ENCODE measurements around the gene FANCC. TPM values are rescaled to one million over a fixed set of nuclear protein-coding genes. Genes with fewer than 3 reads are reported as not detected.
"Not testable (repeated sequence)": the region's sequence is repeated elsewhere in the genome, so short reads cannot be mapped to it uniquely, and the experiment has no call there.

The FANCC gene
- total and polyA plus RNA-seq, 2 experiments from 2014 or later, result 13.1 to 15.6 TPM

GRCh38 chr9:95204710-95205109 lies 112.8 kb downstream of the FANCC start:
- Histone ChIP-seq H3K9me2 (replicated peaks; ENCODE audit: insufficient read depth) (no peaks in the 10 kb centered on the region), H3K79me2 (peaks cover 16% of the 10 kb centered on the region), H3K27ac (no peak overlapping the region), H3K9me3 (ENCODE audit: low read depth) (no peaks in the 10 kb centered on the region), H3K4me1 (ENCODE audit: insufficient read depth) (peaks cover 23% of the 10 kb centered on the region), H3K27me3 (no peaks in the 10 kb centered on the region), H3K36me3 (replicated peaks; ENCODE audit: insufficient read depth, low read depth) (no peaks in the 10 kb centered on the region), H2AFZ (no peak overlapping the region), H3K4me2 (peak overlapping the region; percentile 73), H4K20me1 (ENCODE audit: insufficient read depth, poor library complexity, severe bottlenecking) (no peaks in the 10 kb centered on the region), H3K4me3 (no peak overlapping the region)
- WGBS (ENCODE audit: low lambda C conversion rate, missing lambda C conversion rate), result 67% methylated on average over 2 of the region's 2 CpGs
- TF ChIP-seq CTCF (IDR thresholded peaks at IDR 0.05; ENCODE audit: poor library complexity), result no peak
- DNase-seq (ENCODE audit: low spot score), result no peak

GRCh38 chr9:95204310-95204709 lies 113.2 kb downstream of the FANCC start:
- no peaks in the 10 kb centered on the region for H4K20me1 ChIP-seq (ENCODE audit: insufficient read depth, poor library complexity, severe bottlenecking)
- no peak for DNase-seq (ENCODE audit: low spot score)
- H3K36me3 ChIP-seq (replicated peaks; ENCODE audit: insufficient read depth, low read depth), result no peaks in the 10 kb centered on the region
- no peak for TF ChIP-seq CTCF (IDR thresholded peaks at IDR 0.05; ENCODE audit: poor library complexity)
- no peak for TF ChIP-seq EZH2phosphoT487 (IDR thresholded peaks at IDR 0.05; ENCODE audit: low read depth, severe bottlenecking, unreplicated experiment)
- no peak for TF ChIP-seq EZH2 (IDR thresholded peaks at IDR 0.05; ENCODE audit: borderline replicate concordance)
- no peaks in the 10 kb centered on the region for H3K9me2 ChIP-seq (replicated peaks; ENCODE audit: insufficient read depth)
- no peaks in the 10 kb centered on the region for H3K27me3 ChIP-seq
- H3K4me1 ChIP-seq (ENCODE audit: insufficient read depth), result peaks cover 23% of the 10 kb centered on the region
- peaks cover 13% of the 10 kb centered on the region for H3K79me2 ChIP-seq
- H3K9me3 ChIP-seq (ENCODE audit: low read depth), result no peaks in the 10 kb centered on the region
- H2AFZ ChIP-seq, result no peak overlapping the region
- no peak overlapping the region for H3K4me2 ChIP-seq
- H3K27ac ChIP-seq, result no peak overlapping the region
- H3K4me3 ChIP-seq, result no peak overlapping the region
- 91% methylated on average over 3 of the region's 3 CpGs for WGBS (ENCODE audit: low lambda C conversion rate, missing lambda C conversion rate)

- H3K9me3 ChIP-seq (ENCODE audit: low read depth); H3K4me3 ChIP-seq; H3K27ac ChIP-seq; H3K9me2 ChIP-seq (replicated peaks; ENCODE audit: insufficient read depth); H3K36me3 ChIP-seq (replicated peaks; ENCODE audit: insufficient read depth, low read depth); H3K4me2 ChIP-seq; DNase-seq (ENCODE audit: low spot score); H3K27me3 ChIP-seq; H2AFZ ChIP-seq; H4K20me1 ChIP-seq (ENCODE audit: insufficient read depth, poor library complexity, severe bottlenecking): not testable (repeated sequence)
- peaks cover 13% of the 10 kb centered on the region for H3K79me2 ChIP-seq
- 94% methylated on average over 2 of the region's 2 CpGs for WGBS (ENCODE audit: low lambda C conversion rate, missing lambda C conversion rate)
- peaks cover 23% of the 10 kb centered on the region for H3K4me1 ChIP-seq (ENCODE audit: insufficient read depth)
Measured at GRCh38 chr9:95203019-95203418, 114.5 kb downstream of the FANCC start.

GRCh38 chr9:95202076-95202681 lies 115.3 kb downstream of the FANCC start:
- peaks cover 18% of the 10 kb centered on the region for H3K4me1 ChIP-seq (ENCODE audit: insufficient read depth)

More at GRCh38 chr9:95202076-95202681, 115.3 kb downstream of the FANCC start:
- TF ChIP-seq CTCF (IDR thresholded peaks at IDR 0.05; ENCODE audit: poor library complexity), result no peak
- TF ChIP-seq EZH2phosphoT487 (IDR thresholded peaks at IDR 0.05; ENCODE audit: low read depth, severe bottlenecking, unreplicated experiment), result no peak
- no peak for TF ChIP-seq EZH2 (IDR thresholded peaks at IDR 0.05; ENCODE audit: borderline replicate concordance)
- H3K27me3 ChIP-seq, result no peaks in the 10 kb centered on the region
- H3K4me2 ChIP-seq, result no peak overlapping the region
- no peak overlapping the region for H2AFZ ChIP-seq
- no peaks in the 10 kb centered on the region for H4K20me1 ChIP-seq (ENCODE audit: insufficient read depth, poor library complexity, severe bottlenecking)
- no peak for DNase-seq (ENCODE audit: low spot score)
- peak overlapping the region; percentile 13 for H3K27ac ChIP-seq
- 77% methylated on average over 5 of the region's 5 CpGs for WGBS (ENCODE audit: low lambda C conversion rate, missing lambda C conversion rate)
- H3K79me2 ChIP-seq, result peaks cover 13% of the 10 kb centered on the region
- no peaks in the 10 kb centered on the region for H3K9me2 ChIP-seq (replicated peaks; ENCODE audit: insufficient read depth)
- H3K36me3 ChIP-seq (replicated peaks; ENCODE audit: insufficient read depth, low read depth), result no peaks in the 10 kb centered on the region
- H3K4me3 ChIP-seq, result no peak overlapping the region
- H3K9me3 ChIP-seq (ENCODE audit: low read depth), result no peaks in the 10 kb centered on the region
